ENCODE data around the gene SSH2.

GRCh38 chr17:29603109-29603674 lies 326.8 kb downstream of the SSH2 start:
- TF ChIP-seq CTCF (IDR thresholded peaks at IDR 0.05; ENCODE audit: low read depth, low read length, missing input control) (no peak), EGR1 (IDR thresholded peaks at IDR 0.05; ENCODE audit: low read depth in 2 of 2) (no peak)
